ENCODE measurements around the gene BTK.
A peak's percentile ranks its signal among the peaks of the same experiment; 100 is the strongest.

The BTK gene

GRCh38 chrX:101393530-101394305, 7.7 kb upstream of the BTK start:
- no peak for DNase-seq

- no peak for DNase-seq
Measured at GRCh38 chrX:101391831-101392230, 5.8 kb upstream of the BTK start.

- peak; percentile 70 for DNase-seq
Measured at GRCh38 chrX:101390664-101391525, 4.9 kb upstream of the BTK start, which contains the start of gene RPL36A. Gene RPL36A (plus strand): TSS chrX:101391011. CDS start chrX:101391044, 33 bp downstream.

- no peak for DNase-seq
Measured at GRCh38 chrX:101388604-101389003, 2.6 kb upstream of the BTK start.

- no peak for DNase-seq
Measured at GRCh38 chrX:101386542-101386885, 523 bp upstream of the BTK start.

GRCh38 chrX:101385026-101385684, 836 bp downstream of the BTK start:
- no peak for DNase-seq

GRCh38 chrX:101383679-101384205, 2.2 kb downstream of the BTK start:
- no peak for DNase-seq

- DNase-seq = no peak
Measured at GRCh38 chrX:101377547-101377946, 8.4 kb downstream of the BTK start.

- no peak for DNase-seq
Measured at GRCh38 chrX:101370888-101371504, 15.0 kb downstream of the BTK start.

- DNase-seq = no peak
Measured at GRCh38 chrX:101369687-101370086, 16.3 kb downstream of the BTK start.

GRCh38 chrX:101368800-101369199, 17.2 kb downstream of the BTK start:
- no peak for DNase-seq

- DNase-seq = no peak
Measured at GRCh38 chrX:101365301-101365795, 20.6 kb downstream of the BTK start.

GRCh38 chrX:101362757-101363156, 23.2 kb downstream of the BTK start:
- no peak for DNase-seq

GRCh38 chrX:101362116-101362515, 23.9 kb downstream of the BTK start:
- DNase-seq = no peak

- no peak for DNase-seq
Measured at GRCh38 chrX:101360390-101360789, 25.6 kb downstream of the BTK start.

GRCh38 chrX:101359966-101360365, 26.0 kb downstream of the BTK start:
- DNase-seq = no peak

GRCh38 chrX:101357166-101357795, 28.7 kb downstream of the BTK start:
- no peak for DNase-seq

GRCh38 chrX:101349193-101349562, 36.8 kb downstream of the BTK start:
- no peak for DNase-seq

- peak; percentile 69 for DNase-seq
Measured at GRCh38 chrX:101348452-101349192, 37.4 kb downstream of the BTK start, which contains the start of gene TIMM8A. Gene TIMM8A (minus strand): TSS chrX:101348742. CDS start chrX:101348664, 78 bp downstream.

- no peak for DNase-seq
Measured at GRCh38 chrX:101347859-101348451, 38.0 kb downstream of the BTK start.

GRCh38 chrX:101337776-101338271, 48.2 kb downstream of the BTK start:
- no peak for DNase-seq
